Measurements from ENCODE around the gene KIAA0232. TPM values are rescaled to one million over a fixed set of nuclear protein-coding genes. Genes with fewer than 3 reads are reported as not detected.

KIAA0232 gene
- total RNA-seq, 1 donor from 2014 or later = 40.1 TPM

- DNase-seq (ENCODE audit: low read depth, low spot score) = no peak
- H3K27ac Mint-ChIP-seq (ENCODE audit: unreplicated experiment) = no peak overlapping the region
These were observed 33.0 kb upstream of the KIAA0232 start for GRCh38 chr4:6749340-6750171.

DNA sequence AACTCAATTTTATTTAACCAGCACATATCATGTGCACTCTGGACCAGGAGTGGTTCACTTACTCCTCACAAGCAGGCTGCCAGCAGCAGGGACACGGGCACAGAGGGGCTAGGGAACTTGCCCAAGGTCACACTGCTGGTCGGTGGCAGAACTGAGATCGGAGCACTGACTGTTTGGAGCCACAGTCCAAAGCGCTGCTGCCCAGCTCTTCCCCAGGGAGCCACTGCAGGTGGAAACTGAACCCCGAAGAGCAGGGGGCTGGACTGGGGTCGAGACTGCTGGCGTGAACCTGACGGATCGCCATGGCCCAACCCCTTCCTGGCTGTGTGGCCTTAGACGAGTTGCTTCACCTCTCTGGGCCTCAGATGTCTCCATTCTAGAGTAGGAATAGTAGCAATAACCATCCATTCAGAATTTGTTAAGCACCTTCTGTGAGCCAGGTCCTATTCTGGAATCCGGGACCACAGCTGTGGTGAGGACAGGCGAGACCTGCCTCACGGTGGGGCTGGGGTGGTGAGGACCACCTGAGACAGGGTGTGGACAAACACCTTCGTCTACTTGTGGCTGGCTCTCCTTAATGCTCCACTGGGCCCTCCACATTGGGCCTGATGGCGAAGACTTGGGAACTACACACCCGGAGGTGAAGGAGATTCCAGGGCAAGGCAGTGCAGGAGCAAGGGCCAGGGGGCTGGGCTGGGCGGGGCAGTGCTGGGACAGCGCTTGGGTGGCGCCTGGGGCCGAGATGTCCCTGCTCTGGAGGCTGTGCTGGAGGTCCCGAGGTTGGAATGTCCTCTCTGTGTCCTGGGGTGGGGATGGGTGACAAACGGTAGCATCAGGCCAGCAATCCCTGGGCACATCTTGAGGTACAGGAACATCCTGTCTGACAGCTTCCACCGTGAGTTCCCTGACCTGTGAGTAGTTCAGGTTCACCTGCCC lies 32.0 kb upstream of the KIAA0232 start:
- Mint-ChIP-seq H3K27ac (ENCODE audit: unreplicated experiment) (no peak overlapping the region), H3K9me3 (no peaks in the 10 kb centered on the region), H3K4me3 (no peak overlapping the region), H3K36me3 (ENCODE audit: low read depth) (no peaks in the 10 kb centered on the region), H3K4me1 (peaks cover 44% of the 10 kb centered on the region), H3K27me3 (ENCODE audit: low read depth) (no peaks in the 10 kb centered on the region)
- no peak for DNase-seq (ENCODE audit: low read depth, low spot score)
- no peak for TF ChIP-seq CTCF (conservative IDR thresholded peaks at IDR 0.05)

More at GRCh38 chr4:6749340-6750171, 33.0 kb upstream of the KIAA0232 start:
- Mint-ChIP-seq H3K36me3 (ENCODE audit: low read depth) (no peaks in the 10 kb centered on the region), H3K4me3 (no peak overlapping the region), H3K4me1 (peaks cover 40% of the 10 kb centered on the region), H3K27me3 (ENCODE audit: low read depth) (no peaks in the 10 kb centered on the region), H3K9me3 (peaks cover 2% of the 10 kb centered on the region)
- no peak for TF ChIP-seq CTCF (conservative IDR thresholded peaks at IDR 0.05)

DNA sequence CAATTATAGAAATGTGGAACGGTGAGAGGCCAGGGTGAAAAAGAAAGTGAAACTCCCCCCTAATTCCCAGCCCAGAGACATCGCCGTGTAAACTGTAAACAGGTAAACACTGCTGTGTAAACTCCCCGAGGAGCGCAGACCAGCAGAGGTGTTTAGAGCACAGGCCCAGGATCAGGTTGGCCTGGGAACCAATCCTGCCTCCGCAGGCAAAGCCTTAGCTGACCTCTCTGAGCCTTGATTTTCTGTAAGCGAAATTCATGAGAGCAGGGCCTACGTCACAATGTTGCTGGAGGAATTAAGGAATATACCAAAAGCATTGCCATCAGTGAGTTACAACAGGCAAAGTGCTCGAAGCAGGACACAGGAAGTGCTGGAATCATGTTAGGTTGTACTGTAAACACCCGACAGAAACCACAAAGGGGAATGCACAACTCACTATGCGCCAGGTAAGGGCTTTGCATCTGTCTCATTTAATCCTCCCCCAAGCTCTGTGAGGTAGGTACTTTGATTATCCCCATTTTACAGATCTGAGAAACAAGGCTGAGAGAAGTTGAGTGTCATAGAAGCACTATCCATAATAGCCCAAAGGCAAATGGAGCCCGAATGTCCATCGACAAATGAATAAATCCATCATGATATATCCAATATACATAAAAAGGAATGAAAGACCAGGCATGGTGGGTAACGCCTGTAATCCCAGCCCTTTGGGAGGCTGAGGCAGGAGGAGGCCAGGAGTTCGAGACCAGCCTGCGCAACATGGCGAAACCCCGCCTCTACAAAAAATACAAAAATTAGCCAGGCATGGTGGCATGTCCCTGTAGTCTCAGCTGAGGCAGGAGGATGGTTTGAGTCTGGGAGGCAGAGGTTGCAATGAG lies 30.7 kb upstream of the KIAA0232 start:
- no peaks in the 10 kb centered on the region for H3K9me3 Mint-ChIP-seq
- no peak overlapping the region for H3K4me3 Mint-ChIP-seq
- no peaks in the 10 kb centered on the region for H3K36me3 Mint-ChIP-seq (ENCODE audit: low read depth)
- DNase-seq (ENCODE audit: low read depth, low spot score) = no peak
- peaks cover 35% of the 10 kb centered on the region for H3K4me1 Mint-ChIP-seq
- H3K27me3 Mint-ChIP-seq (ENCODE audit: low read depth) = no peaks in the 10 kb centered on the region
- no peak for TF ChIP-seq CTCF (conservative IDR thresholded peaks at IDR 0.05)
- H3K27ac Mint-ChIP-seq (ENCODE audit: unreplicated experiment) = no peak overlapping the region

GRCh38 chr4:6752486-6752829 lies 30.1 kb upstream of the KIAA0232 start:
- no peak overlapping the region for H3K4me3 Mint-ChIP-seq
- H3K27me3 Mint-ChIP-seq (ENCODE audit: low read depth) = no peaks in the 10 kb centered on the region
- DNase-seq (ENCODE audit: low read depth, low spot score) = no peak
- peaks cover 31% of the 10 kb centered on the region for H3K4me1 Mint-ChIP-seq
- H3K36me3 Mint-ChIP-seq (ENCODE audit: low read depth) = no peaks in the 10 kb centered on the region
- no peak overlapping the region for H3K27ac Mint-ChIP-seq (ENCODE audit: unreplicated experiment)
- no peaks in the 10 kb centered on the region for H3K9me3 Mint-ChIP-seq
- no peak for TF ChIP-seq CTCF (conservative IDR thresholded peaks at IDR 0.05)

DNA sequence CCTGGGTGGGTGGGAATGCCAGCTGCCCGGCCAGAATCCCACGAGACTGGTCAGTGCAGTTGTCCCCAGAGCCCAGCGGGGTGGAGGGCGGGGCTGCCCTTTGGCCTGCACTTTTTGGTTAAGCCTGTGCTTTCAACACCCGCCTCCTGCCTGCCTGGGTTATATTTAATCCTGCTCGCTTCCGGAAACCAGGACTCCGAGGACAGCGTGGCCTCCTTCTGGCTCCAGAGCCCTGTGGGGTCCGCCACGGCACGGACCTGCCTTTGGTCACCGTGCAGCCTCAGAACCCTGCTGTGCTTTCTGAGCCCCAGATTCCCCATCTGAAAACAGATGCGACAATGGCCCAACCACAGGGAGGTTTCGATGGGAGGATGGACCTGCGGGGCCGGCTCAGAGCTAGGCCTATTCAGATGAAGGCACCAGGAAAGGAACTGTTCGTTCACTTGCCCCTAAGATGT lies 29.4 kb upstream of the KIAA0232 start:
- no peaks in the 10 kb centered on the region for H3K27me3 Mint-ChIP-seq (ENCODE audit: low read depth)
- no peaks in the 10 kb centered on the region for H3K9me3 Mint-ChIP-seq
- no peak for TF ChIP-seq CTCF (conservative IDR thresholded peaks at IDR 0.05)
- H3K4me1 Mint-ChIP-seq = peaks cover 29% of the 10 kb centered on the region
- no peaks in the 10 kb centered on the region for H3K36me3 Mint-ChIP-seq (ENCODE audit: low read depth)
- no peak for DNase-seq (ENCODE audit: low read depth, low spot score)
- H3K4me3 Mint-ChIP-seq = no peak overlapping the region
- no peak overlapping the region for H3K27ac Mint-ChIP-seq (ENCODE audit: unreplicated experiment)

Measured in neural crest cell (in vitro differentiated cells).